ENCODE results near the gene LDHAL6B. TPM values are rescaled to one million over a fixed set of nuclear protein-coding genes. Genes with fewer than 3 reads are reported as not detected.

LDHAL6B gene
- total and polyA plus RNA-seq, 8 donors, result not detected

DNA sequence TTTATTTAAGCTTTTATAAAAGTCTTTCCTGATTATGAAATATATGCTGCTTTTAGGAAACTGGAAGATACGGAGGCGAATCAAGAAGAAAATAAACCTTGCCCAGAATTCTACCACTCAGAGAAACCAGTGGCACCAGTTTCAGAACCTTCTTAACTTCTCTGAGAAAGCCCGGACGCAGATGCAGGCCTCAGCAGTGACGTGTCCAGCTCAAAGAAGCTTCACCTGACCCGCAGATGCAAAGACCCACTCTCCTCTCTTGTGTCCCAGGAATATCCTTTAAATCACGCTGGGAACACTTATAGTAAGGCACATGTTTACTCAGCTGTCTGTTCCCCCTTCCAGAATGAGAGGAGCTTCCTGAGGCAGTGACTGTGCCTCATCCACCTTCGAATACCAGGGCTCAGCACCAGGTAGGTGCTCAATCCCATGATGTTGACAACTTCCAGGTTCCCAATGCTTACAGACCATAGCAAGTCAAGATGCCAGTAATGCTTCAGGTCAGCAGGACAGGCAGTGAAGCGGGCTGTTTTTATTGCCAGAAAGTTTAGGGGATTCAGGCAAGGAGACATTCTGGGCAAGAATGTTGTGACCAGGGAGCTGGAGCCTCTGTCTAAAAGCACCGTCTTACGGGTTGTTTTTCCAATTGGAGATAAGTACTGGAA is 39.9 kb upstream of the LDHAL6B start:
- TF ChIP-seq POLR2AphosphoS5 (IDR thresholded peaks at IDR 0.05), result no peak
- TF ChIP-seq EP300 (IDR thresholded peaks at IDR 0.05), result no peak
- TF ChIP-seq, protein P1, sequence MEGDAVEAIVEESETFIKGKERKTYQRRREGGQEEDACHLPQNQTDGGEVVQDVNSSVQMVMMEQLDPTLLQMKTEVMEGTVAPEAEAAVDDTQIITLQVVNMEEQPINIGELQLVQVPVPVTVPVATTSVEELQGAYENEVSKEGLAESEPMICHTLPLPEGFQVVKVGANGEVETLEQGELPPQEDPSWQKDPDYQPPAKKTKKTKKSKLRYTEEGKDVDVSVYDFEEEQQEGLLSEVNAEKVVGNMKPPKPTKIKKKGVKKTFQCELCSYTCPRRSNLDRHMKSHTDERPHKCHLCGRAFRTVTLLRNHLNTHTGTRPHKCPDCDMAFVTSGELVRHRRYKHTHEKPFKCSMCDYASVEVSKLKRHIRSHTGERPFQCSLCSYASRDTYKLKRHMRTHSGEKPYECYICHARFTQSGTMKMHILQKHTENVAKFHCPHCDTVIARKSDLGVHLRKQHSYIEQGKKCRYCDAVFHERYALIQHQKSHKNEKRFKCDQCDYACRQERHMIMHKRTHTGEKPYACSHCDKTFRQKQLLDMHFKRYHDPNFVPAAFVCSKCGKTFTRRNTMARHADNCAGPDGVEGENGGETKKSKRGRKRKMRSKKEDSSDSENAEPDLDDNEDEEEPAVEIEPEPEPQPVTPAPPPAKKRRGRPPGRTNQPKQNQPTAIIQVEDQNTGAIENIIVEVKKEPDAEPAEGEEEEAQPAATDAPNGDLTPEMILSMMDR (IDR thresholded peaks at IDR 0.05), result no peak
- no peak for TF ChIP-seq POLR2A (IDR thresholded peaks at IDR 0.05)
- peaks cover 6 to 43% (median 32%) of the 10 kb centered on the region in 4 donors for H3K36me3 ChIP-seq
- no peak overlapping the region for H3K4me3 ChIP-seq
- H3K4me1 ChIP-seq, result peaks cover 16 to 34% (median 22%) of the 10 kb centered on the region in 4 donors
- no peak for DNase-seq
- H3K27me3 ChIP-seq, result no peaks in the 10 kb centered on the region
- intact Hi-C loops (cut with DNase I; ENCODE audit: low total_unique reads), result no loop called here
- WGBS, 5 donors, result 71 to 80% (median 77%) methylated on average over 11 of the region's 11 CpGs
- no peaks in the 10 kb centered on the region for H3K9me3 ChIP-seq
- H3K27ac ChIP-seq, result no peak overlapping the region

DNA sequence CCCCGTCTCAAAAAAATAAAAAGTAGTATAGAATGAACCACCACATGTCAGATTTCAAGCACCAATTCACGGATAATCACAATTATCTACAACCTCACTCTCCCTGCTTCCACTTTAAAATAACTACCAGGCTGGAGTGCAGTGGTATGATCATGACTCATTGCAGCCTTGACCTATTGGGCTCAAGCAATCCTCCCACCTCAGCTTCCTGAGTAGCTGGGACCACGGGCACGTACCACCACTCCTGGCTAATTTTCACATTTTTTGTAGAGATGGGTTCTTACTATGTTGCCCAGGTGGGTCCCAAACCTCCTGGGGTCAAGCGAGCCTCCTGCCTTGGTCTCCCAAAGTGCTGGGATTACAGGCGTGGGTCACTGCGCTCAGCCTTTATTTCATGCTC is 38.1 kb upstream of the LDHAL6B start:
- intact Hi-C loops (cut with DNase I; ENCODE audit: low total_unique reads), result no loop called here
- peaks cover 6 to 45% (median 28%) of the 10 kb centered on the region in 4 donors for H3K36me3 ChIP-seq
- peaks cover 16 to 34% (median 22%) of the 10 kb centered on the region in 4 donors for H3K4me1 ChIP-seq
- no peak for TF ChIP-seq EP300 (IDR thresholded peaks at IDR 0.05)
- no peak for TF ChIP-seq POLR2A (IDR thresholded peaks at IDR 0.05)
- TF ChIP-seq POLR2AphosphoS5 (IDR thresholded peaks at IDR 0.05), result no peak
- TF ChIP-seq, protein P1 (IDR thresholded peaks at IDR 0.05), result no peak
- H3K27ac ChIP-seq, result peak overlapping the region in 1 of 5 donors; percentile 70
- H3K9me3 ChIP-seq, result no peaks in the 10 kb centered on the region
- no peak for DNase-seq
- H3K4me3 ChIP-seq, result no peak overlapping the region
- H3K27me3 ChIP-seq, result no peaks in the 10 kb centered on the region
- 81 to 92% (median 88%) methylated on average over 7 of the region's 7 CpGs for WGBS, 5 donors

DNA sequence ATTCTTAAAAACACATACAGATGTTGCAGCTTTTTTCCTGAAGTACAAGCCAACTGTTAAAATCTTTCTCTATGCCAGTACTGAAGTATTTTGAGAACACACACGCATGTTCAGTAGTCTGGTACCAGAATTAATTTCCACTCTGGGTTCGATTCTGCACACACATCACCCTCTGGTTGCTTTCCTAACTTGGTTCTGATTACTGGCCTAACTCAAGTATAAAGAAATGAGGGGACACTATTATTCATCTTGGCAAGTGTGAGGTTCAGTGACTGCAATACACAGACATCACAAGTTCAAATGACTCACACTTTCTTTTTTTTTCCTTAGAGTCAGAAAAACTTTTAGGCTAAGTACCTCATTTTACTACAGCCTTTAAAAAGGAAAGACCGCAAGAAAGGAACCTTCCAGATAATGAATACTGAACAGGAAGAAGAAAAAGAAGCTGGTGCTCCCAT is 37.4 kb upstream of the LDHAL6B start:
- intact Hi-C loops (cut with DNase I; ENCODE audit: low total_unique reads), result no loop called here
- H3K9me3 ChIP-seq, result no peaks in the 10 kb centered on the region
- TF ChIP-seq POLR2A (IDR thresholded peaks at IDR 0.05) (no peak), POLR2AphosphoS5 (IDR thresholded peaks at IDR 0.05) (no peak), EP300 (IDR thresholded peaks at IDR 0.05) (no peak)
- TF ChIP-seq, protein P1 (IDR thresholded peaks at IDR 0.05), result no peak
- no peaks in the 10 kb centered on the region for H3K27me3 ChIP-seq
- 72 to 92% (median 77%) methylated on average over 3 of the region's 3 CpGs for WGBS, 5 donors
- peaks cover 16 to 35% (median 22%) of the 10 kb centered on the region in 4 donors for H3K4me1 ChIP-seq
- H3K27ac ChIP-seq, result peak overlapping the region in 4 of 5 donors; percentile 59 to 86 (median 74)
- DNase-seq, result no peak
- H3K36me3 ChIP-seq, result peaks cover 6 to 46% (median 31%) of the 10 kb centered on the region in 4 donors
- no peak overlapping the region for H3K4me3 ChIP-seq

- Histone ChIP-seq H3K36me3 (peaks cover 0 to 38% (median 25%) of the 10 kb centered on the region in 4 donors), H3K4me3 (no peak overlapping the region), H3K27ac (peak overlapping the region; percentile 46 to 86 (median 70)), H3K27me3 (no peaks in the 10 kb centered on the region), H3K4me1 (peaks cover 20 to 47% (median 33%) of the 10 kb centered on the region in 4 donors), H3K9me3 (no peaks in the 10 kb centered on the region)
- no peak for TF ChIP-seq POLR2A (IDR thresholded peaks at IDR 0.05)
- TF ChIP-seq POLR2AphosphoS5 (IDR thresholded peaks at IDR 0.05), result peak in 2 of 3 donors; percentile 6 to 61
- no peak for TF ChIP-seq EP300 (IDR thresholded peaks at IDR 0.05)
- TF ChIP-seq, protein P1 (IDR thresholded peaks at IDR 0.05), result no peak
- WGBS, 5 donors, result 49 to 63% (median 58%) methylated on average over 12 of the region's 12 CpGs
- intact Hi-C loops (cut with DNase I; ENCODE audit: low total_unique reads), result no loop called here
- DNase-seq, result peak; percentile 44 to 91
Measured at GRCh38 chr15:59170295-59171066, 36.2 kb upstream of the LDHAL6B start.

Measured in stomach (tissue), 9 donors.